Measurements from ENCODE around the gene SYTL2.

Gene SYTL2

GRCh38 chr11:85762226-85762625 lies 48.7 kb downstream of the SYTL2 start:
- no peak for DNase-seq

GRCh38 chr11:85759915-85760314 lies 51.0 kb downstream of the SYTL2 start:
- no peak for DNase-seq

- DNase-seq, result no peak
Observed at GRCh38 chr11:85758480-85759039, 52.4 kb downstream of the SYTL2 start.

GRCh38 chr11:85758026-85758425 lies 52.9 kb downstream of the SYTL2 start:
- DNase-seq, result no peak

GRCh38 chr11:85756401-85757200 lies 54.3 kb downstream of the SYTL2 start:
- no peak for DNase-seq

GRCh38 chr11:85755701-85756100 lies 55.2 kb downstream of the SYTL2 start:
- no peak for DNase-seq

GRCh38 chr11:85755285-85755684 lies 55.7 kb downstream of the SYTL2 start:
- no peak for DNase-seq

- peak; percentile 70 for DNase-seq
Observed at GRCh38 chr11:85752890-85753581, 57.9 kb downstream of the SYTL2 start.

GRCh38 chr11:85752201-85752889 lies 58.6 kb downstream of the SYTL2 start:
- no peak for DNase-seq

GRCh38 chr11:85751724-85752123 lies 59.2 kb downstream of the SYTL2 start:
- DNase-seq, result no peak

GRCh38 chr11:85750646-85751045 lies 60.3 kb downstream of the SYTL2 start:
- no peak for DNase-seq

- no peak for DNase-seq
Observed at GRCh38 chr11:85749884-85750283, 61.1 kb downstream of the SYTL2 start.

GRCh38 chr11:85749287-85749834 lies 61.6 kb downstream of the SYTL2 start:
- DNase-seq, result no peak

GRCh38 chr11:85748455-85748891 lies 62.5 kb downstream of the SYTL2 start:
- no peak for DNase-seq

- DNase-seq, result no peak
Observed at GRCh38 chr11:85746670-85747069, 64.3 kb downstream of the SYTL2 start.

GRCh38 chr11:85745626-85746025 lies 65.3 kb downstream of the SYTL2 start:
- no peak for DNase-seq

- DNase-seq, result no peak
Observed at GRCh38 chr11:85742873-85743275, 68.1 kb downstream of the SYTL2 start.

GRCh38 chr11:85742348-85742747 lies 68.6 kb downstream of the SYTL2 start:
- no peak for DNase-seq

- DNase-seq, result no peak
Observed at GRCh38 chr11:85740481-85741400, 70.2 kb downstream of the SYTL2 start.

- no peak for DNase-seq
Observed at GRCh38 chr11:85737738-85738137, 73.2 kb downstream of the SYTL2 start.

- no peak for DNase-seq
Observed at GRCh38 chr11:85735876-85736460, 75.0 kb downstream of the SYTL2 start.

- no peak for DNase-seq
Observed at GRCh38 chr11:85732965-85733364, 78.0 kb downstream of the SYTL2 start.
